GM18519 (cell line): ENCODE results near the gene BICC1.
A peak's percentile ranks its signal among the peaks of the same experiment; 100 is the strongest.

ENCODE experiments used
- ATAC-seq: cut with Tn5 transposase; IDR thresholded peaks from one replicate; pipeline ENCODE4 v1.9.1; 2021; ENCODE audit warnings: mild to moderate bottlenecking, moderate library complexity; ENCODE audit not compliant: unreplicated experiment, low FRiP score

Gene BICC1

DNA sequence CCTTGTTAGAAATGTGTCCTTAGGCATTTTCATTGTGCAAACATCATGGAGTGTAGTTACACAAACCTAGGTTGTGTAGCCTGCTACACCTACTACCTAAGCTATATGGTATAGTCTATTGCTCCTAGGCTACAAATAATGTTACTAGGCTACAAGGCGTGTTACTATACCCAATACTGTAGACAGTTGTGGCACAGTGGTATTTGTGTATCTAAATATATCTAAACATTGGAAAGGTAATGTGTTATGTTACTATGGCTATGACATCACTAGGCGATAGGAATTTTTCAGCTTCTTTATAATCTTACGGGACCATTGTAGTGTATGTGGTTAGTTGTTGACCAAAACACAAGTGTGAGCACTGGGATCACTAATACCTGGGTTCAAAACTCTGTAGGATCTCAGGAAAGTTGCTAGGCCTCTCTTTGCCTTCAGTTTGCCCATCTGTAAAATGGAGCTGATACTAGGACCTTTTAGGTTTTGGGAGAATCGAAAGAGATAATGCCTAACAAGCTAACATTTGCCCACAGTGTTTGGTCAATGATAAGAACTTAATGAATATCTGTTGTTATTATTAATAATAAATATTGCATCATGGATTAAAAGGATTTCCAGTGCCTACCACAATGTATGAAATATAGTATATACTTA lies 2.7 kb downstream of the BICC1 start:
- no peak for ATAC-seq

DNA sequence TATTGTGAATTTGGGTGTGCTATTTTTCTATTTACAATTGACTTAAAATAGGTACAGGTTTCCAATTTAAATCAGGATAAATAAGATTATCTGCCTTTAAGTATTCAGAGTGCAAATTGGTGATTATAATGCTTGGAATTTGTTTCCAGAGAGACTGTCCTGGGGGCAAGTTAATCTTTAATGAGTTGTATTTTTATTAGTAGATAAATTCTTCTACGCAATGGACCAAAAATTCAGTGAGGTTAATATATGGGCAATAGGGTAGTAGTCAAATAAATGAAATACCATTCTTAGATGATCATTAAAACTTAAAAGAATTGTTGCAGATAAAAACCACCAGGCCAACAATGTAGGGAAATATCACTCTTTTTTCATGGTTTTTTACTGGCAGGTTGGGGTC lies 3.4 kb downstream of the BICC1 start:
- no peak for ATAC-seq

DNA sequence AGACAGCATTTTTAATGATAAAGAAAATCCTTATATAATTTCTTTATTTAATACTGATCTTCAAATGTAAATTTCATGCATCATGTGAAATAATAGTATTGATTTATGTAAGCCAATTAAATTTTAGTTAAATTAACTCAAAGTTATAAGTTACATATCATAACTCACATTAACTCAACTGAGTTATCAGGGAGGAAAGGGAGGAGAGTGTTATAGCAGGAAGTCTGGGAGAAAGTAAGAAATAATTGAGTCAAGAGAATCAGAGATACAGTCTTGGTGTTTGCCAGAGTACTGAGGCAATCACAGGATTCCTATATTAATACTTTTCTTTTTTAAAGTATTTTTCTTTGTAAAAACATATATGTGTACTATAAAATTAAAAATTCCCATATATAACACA lies 4.0 kb downstream of the BICC1 start:
- ATAC-seq: no peak

DNA sequence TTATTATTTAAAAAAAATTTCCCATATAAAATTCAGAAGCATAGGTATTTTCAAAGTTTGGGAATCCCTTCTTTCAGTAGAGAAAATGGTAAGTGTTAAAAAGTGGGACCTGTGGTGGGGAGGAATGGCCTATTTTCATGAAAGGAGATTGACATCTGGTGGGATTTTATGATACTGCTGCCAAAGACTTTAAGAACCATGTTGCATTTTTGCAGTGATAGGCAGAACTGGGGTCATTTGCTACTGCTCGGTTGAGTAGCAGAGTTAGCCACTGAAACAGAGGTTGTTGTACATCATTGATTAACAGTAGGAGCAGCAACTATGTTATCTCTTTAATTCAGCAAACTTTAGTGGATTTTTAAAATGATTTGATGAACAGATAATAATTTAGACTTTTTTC lies 4.4 kb downstream of the BICC1 start:
- ATAC-seq: no peak

DNA sequence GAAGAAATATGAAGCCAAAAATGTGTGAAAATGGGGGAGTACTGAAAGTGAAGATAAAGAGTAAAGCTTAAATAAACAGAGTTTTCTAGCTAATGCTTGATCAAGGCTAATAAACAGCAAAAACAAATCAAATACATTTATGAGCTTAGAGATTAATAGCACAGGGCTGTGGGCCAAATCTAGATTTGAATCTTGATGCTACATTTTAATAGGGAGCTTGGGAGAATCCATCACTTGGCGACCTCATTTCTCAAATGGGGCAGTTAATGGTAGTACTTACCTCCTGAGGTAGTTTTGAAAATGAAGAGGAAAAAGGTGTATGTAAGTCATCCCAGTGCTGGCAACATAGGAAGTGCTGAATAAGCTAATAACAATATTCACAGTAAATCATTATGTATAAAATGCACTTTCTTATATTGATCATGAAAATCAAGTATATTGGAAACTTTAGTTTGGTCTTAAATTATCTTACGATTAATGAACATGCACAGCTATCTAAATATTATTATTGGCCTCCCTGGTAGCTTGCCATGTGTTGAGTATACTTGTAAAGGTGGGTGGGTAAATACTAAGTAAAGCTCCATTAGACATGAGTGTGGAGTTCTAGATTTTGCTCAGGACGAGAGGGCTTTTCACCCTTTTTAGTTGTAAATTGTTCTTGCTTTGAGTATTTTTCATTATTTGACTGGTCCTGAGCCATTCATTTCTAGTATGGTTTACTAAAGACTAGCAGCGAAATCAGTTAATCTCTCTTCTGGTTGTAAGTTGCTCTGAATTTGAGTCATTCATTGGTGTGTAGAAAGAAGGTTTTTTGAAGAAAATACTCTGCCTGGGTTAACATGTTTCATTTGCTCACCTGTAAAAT lies 5.1 kb downstream of the BICC1 start:
- ATAC-seq: no peak

DNA sequence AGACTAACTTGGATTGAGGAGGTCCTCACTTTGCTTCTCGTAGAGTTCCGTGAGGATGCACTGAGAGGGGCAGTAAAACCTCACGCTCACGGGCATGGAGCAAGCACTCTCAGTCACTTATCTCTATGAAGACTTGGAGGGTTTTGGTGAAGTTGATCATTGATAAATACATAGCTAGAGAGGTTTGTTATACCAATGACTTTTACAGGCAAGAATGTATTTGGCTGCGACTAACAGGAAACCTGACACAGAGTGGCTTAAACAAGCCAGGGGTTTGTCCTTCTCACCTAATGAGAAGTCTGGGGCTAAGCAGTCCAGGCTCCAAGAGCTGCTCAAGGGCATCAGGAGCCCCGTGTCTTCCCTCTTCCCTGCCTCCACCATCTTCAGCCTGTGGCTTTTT lies 6.1 kb downstream of the BICC1 start:
- no peak for ATAC-seq

DNA sequence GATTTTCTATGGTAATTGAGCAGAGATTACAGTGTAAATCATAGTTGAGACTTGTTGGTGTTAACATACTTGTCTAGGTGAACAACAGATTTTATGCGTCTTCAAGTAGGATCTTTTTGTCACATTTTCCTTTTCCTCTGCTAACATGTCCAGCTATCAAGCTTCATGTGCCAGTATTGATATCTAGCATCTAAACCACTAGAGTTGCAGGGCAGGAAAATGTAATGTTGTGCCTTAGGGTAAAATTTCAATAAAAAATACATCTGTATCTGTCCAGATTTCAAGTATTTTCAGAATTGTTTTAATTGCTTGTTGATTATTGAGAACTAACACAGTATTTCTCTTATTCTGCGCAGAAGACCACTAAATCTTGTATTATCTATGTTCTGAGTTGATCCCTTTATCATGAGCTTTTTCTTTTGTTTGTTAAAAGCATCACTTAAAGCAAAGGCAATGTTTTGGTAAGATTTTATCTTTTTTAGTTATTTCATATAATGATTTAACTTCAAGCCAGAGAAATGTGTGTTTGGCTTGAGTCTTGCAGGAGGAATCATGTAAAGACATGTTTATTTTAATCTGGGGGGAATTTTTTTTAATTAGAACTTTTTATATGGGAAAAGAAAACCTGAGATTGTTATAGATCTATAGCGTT lies 16.5 kb downstream of the BICC1 start:
- ATAC-seq: no peak

DNA sequence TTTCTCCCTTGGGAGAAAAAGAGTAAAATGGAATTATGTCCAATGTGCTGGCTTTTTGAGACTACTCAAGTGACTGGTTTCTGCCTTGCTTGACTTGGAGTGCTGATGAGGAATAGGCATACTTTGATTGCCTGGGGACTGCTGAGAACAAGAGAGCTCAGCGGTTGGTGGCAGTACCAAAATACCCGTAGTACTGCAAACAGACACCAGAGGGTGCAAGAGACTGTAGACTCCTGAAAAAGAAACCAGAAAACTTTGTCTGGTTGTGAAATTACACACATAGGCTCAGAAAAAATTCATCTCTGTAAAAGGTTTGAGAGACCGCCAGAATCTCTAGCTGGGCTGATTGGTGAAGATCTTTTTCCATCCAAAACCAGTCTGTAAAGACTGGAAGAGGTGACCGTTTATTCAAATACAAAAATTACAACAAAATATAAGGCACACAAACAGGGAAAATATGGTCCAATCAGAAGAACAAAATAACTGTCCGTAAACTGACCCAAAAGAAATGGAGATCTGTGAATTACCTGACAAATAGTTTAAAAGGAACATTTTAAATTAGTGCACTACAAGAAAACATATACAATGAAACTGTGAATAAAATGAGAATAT lies 18.5 kb downstream of the BICC1 start:
- ATAC-seq: peak; percentile 94

DNA sequence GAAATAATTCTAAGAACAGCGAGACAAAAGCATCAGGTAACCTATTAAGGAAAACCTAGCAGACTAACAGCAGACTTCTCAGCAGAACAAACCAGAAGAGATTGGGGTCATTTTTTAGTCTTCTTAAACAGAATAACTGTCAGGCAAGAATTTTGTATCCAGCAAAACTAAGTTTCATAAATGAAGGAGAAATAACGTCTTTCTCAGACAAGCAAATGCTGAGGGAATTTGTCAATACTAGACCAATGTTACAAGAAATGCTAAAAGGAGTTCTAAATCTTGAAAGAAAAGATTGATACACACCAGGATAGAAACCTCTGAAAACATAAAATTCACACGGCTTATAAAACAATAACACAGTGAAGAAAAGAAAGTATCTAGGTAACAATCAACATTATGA lies 22.6 kb downstream of the BICC1 start:
- no peak for ATAC-seq

DNA sequence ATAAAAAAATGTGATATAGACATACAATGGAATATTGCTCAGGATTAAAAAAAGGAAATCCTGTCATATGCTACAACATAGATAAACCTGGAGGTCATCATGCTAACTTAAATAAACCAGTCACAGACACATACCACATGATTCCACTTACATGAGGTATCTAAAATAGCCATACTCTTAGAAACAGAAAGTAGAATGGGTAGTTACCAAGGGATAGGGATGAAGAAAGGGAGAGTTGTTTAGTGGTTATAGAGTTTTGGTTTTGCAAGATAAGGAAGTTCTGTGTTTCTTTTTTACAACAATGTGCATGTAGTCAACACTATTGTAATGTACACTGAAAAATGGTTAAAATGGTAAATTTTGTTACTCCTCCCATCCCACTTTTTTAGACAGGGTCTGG lies 30.5 kb downstream of the BICC1 start:
- no peak for ATAC-seq

DNA sequence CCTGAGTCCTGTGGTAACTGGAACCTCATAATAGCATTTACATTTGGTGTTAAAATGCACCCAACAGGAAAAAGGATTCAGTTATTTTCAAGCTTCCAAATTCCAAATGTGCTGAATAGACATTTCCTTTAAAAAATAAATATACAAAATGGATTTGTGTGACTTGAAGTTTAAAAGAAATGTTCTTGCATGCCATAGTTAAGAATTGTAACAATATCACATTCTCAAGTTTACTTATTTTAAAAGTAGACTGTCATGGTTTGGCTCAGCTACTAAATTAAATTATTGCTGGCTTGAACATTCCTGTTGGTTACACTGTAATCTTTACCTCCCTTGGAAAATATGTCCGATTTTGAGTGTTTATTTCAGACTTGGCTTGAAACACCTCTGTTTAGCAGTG lies 31.5 kb downstream of the BICC1 start:
- no peak for ATAC-seq

DNA sequence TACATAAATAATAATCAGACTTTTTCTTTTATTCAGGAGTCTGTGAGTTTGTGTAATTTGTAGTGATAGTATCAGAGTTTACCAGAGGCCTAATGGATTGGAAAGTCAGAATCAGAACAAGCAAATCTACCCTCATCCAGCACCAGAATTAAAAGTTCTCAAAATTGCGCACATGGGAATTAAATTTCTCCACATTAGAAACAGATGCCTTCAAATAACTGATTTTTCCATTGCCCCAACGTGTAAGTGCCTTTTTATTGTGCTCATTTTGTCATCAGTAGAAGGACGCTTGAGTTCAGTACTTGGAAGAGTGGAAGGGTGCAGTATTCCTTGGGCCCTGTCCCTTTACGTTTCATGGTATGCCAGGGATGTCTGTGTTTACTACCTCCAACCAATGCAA lies 32.8 kb downstream of the BICC1 start:
- ATAC-seq: no peak

DNA sequence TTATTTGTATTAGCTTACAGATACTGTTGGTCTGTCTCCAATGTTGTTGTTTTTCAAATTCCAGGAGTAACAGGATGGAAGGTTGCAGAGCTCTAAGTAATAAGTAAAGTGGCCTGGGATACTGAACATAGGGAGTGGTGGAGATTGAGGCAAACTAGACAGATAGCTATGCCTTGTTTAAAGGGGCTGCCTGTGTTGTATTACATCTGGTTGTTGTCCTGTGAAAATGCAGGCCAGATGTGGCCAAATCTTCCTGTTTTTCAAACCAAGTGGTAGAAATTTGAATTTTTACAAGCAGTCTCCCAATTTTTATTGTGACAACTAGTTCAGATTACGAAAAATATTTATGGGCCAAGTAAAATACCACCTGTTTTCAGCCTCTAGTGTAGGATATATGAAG lies 33.5 kb downstream of the BICC1 start:
- no peak for ATAC-seq

DNA sequence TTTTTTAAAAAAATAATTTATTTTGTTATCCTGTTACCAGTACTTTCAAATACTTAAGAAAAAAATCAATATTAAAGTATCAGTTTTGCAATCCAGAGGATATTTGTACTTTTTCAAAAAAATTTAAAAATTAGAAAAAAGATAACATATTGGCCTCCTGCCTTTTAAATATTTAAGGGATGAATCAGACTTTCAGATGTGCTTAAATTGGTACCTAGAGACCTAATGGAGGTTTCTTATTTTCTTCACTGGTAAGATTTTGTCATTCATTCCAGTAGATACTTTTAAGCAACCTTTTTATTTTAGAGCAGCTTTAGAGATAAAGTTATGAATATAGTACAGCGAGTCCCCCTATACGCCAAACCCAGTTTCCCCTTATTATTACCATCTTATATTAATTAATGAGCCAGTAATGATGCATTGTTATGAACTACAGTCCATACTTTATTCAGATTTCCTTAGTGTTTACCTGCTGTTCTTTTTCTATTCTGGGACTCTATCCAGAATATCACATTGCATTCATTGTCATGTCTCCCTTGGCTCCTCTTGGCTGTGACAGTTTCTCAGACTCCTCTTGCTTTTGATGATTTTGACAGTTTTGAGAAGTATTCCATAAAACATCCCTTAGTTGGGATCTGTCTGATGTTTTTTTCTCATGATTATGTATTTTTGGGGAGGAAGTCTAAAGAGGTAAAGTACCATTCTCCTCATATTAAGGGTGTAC lies 34.2 kb downstream of the BICC1 start:
- no peak for ATAC-seq

DNA sequence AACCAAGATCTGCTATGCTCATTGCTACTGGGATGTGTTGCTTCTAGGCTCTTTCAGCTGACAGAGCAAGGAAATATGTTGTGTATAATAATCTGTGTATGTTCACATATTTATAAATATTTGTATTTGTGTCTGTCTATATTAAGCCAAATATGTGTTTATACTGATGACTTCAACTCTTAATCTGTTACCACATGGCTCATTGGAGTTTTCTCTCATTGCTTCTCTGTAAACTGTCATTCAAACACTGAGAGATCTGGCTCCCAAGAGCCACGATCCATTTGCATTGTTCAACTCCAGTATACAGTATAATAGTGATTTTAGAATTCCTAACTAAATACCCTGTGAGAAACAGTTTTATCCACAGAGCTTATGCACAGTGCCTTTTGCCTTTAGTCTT lies 35.3 kb downstream of the BICC1 start:
- ATAC-seq: no peak

DNA sequence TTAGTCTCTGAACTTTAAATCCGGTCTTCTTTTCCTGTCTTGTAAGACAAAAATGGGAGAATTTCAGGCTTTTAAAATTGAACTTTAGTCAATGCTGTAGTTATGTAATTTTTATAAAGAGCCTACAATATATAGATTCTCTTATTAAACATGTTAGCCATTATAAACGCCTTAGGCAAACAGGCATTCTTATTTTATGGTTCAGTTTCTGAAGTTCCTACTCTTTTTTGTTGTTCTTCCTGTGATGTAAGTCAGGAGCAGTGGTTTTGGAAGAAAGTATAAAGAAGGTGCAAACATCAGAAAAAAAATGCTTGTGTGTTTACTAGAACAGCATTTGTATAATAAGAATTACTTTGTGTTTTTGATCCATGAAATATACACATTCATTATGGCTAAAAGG lies 41.6 kb downstream of the BICC1 start:
- ATAC-seq: no peak

DNA sequence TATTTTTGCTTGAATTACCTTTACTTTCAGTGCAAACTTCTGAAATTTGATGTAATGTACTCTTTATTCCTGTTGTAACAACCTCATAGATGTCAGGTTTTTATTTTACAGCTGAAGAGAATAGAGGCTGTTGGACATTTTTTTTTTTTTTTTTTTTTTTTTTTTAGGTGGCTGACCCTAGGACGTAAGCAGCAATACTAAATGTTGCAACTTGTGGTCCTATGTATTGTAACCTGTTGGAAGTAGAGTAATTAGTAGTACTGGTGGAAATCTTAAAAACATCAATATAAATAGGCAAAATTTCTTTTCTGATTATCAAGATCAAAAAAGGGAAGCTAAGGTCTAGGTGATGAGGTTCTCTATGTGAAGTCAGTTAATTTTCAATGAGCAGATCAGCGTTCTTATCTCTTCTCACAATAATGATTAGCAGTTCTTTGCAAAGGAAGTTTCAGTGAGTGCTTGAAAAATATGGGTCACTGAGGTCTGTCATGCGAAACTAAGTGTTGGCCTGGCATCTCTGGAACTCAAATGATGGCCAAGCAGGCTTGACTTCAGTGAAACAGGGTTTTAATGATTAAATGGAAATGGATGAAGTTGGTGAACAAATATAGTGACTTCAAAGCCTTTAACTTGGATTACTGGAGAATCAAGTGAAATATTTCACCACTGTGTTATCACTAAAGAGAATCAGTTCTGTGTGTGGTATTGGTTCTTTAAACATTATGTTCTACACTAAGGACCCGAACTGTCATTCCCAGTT lies 42.7 kb downstream of the BICC1 start:
- no peak for ATAC-seq

DNA sequence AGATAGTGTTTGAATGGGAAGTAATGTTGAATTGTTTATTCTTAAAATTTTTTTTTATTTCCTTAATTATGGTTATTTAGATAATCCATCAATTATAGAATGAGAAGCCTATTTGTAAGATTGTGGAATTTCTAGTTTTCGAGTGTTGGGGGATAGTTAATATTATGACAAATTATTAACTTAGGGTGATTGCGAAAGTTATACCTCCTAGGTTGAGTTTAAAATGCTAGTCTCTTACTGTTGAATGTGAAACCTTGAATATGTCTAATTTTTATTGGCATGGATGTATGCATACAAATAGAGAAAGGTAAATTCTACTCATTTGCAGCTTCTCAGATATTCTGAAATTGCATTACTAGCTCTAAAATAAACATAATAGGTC lies 43.2 kb downstream of the BICC1 start:
- no peak for ATAC-seq

DNA sequence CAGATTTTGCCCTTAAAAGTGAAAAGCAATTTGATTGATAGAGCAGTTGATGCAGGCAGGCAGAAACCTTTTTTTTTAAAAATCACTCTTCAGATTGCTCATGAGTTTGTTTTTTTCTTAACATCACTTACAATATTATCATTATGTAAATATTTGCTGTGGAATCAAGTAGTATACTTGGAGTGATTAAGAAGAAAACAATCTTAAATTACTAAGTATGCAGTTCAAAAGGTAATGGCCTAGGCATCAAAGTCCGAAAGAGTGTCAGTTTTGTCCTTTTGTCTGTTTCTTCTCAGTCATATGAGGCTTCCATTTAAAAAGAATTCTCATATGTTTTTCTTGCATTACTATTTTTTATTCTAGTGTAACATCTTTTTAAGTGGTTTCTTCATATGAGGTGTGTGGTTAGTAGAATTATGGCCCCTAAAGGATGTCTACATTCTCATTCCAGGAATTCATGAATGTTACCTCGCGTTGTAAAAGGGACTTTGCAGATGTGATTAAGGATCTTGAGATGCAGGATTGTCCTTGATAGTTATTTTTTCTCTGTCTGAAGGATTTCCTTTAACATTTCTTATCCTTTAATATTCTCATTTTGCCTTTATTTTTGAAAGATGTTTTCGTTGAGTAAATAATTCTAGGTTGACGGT lies 44.0 kb downstream of the BICC1 start:
- ATAC-seq: no peak
